HG03460 (cell line): ENCODE measurements around the gene GXYLT1.
A peak's percentile ranks its signal among the peaks of the same experiment; 100 is the strongest.
"Not testable (repeated sequence)": the region's sequence is repeated elsewhere in the genome, so short reads cannot be mapped to it uniquely, and the experiment has no call there.

Experiments
- ATAC-seq: cut with Tn5 transposase; IDR thresholded peaks from one replicate; pipeline ENCODE4 v1.9.1; 2021; ENCODE audit not compliant: unreplicated experiment

GXYLT1 gene

DNA sequence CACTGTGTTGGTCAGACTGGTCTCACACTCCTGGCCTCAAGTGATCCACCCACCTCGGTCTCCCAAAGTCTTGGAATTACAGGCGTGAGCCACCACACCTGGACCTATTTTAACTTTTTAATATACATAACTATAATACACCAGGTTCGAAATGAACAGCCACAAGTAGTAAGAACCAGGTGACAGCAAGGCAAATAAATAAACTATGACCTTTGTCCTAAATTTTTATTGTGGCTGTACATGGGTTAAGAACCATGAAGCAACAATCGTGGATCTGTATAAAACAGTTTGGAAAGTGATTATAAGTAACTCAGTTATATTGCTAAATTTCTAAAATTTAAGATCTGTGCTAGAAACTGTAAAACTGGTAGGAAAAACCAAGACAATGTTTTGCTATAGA lies 41.5 kb downstream of the GXYLT1 start:
- no peak for ATAC-seq

DNA sequence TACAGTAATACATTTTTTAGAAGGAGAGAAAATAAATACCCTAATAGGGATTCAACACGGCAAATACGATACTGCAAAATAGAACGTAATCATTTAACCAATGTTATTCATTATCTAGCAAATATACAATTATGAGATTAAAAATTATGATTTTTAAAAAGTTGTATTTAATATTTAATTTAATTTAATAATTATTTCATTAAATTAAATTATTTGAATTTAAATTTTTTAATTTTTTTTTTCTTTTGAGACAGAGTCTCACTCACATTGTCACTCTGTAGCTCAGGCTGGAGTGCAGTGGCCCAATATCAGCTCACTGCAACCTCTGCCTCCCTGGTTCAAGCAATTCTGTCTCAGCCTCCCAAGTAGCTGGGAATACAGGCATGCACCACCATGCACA lies 42.0 kb downstream of the GXYLT1 start:
- ATAC-seq = no peak

DNA sequence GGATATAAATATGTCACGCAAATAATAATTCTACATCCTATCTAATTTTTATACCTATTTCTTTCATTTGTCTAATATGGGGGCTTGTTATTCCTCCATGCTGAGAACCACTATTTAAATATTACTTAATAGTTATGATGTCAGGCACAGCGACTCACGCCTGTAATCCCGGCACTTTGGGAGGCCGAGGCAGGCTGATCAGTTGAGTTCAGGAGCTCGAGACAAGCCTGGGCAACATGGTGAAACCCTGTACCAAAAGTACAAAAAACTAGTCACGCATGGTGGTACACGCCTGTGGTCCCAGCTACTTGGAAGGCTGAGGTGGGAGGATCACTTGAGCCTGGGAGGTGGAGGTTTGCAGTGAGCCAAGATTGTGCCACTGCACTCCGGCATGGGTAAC lies 45.2 kb downstream of the GXYLT1 start:
- no peak for ATAC-seq

DNA sequence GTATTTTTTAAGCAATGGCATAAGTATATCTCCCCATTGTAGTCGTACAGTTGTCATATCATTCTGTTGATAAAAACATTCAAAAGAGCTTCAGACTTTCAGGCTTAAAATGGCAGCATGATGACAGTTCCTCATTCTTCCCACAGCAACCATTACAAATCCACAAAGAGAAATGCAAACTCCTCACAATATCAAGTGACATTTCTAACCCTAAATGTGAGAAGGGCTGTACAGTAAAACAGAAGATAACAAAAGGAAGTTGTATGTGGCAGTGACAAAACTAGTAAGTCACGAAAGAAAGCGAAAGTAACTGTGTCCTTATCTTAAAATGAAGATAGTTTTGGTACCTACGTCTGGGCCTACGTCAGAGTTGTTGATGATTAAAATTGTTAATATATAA lies 46.7 kb downstream of the GXYLT1 start:
- peak; percentile 92 for ATAC-seq

DNA sequence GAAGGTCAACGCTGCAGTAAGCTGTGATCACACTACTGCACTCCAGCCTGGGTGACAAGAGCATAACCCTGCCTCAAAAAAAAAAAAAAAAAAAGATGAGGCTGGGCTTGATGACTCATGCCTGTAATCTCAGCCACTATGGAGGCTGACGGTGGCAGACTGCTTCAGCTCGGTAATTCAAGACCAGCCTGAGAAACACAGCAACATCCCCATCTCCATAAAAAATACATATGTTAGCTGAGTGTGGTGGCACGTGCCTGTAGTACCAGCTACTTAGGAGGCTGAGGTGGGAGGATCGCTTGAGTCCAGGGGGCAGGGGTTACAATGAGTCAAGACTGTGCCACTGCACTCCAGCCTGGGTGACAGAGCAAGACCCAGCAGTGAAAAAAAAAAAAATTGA lies 50.4 kb downstream of the GXYLT1 start:
- ATAC-seq = no peak

DNA sequence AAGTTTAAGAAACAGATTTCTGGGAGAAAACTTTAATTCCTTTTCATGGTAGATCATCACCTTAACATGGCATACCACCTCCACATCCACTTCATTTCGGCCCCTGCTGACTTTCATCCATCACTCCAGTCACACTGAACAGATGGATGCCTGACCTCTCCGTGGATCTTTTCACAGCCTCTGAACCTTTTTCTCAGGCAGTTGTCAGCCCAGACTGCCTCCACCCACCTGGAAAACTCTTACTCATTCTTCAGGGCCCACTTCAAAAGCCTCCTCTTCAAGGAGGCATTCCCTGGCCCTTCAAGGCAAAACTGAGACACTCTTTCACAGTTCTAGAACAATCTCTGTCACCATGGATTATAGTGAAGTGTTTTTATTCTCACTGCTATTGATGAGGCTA lies 52.9 kb downstream of the GXYLT1 start:
- ATAC-seq = no peak

DNA sequence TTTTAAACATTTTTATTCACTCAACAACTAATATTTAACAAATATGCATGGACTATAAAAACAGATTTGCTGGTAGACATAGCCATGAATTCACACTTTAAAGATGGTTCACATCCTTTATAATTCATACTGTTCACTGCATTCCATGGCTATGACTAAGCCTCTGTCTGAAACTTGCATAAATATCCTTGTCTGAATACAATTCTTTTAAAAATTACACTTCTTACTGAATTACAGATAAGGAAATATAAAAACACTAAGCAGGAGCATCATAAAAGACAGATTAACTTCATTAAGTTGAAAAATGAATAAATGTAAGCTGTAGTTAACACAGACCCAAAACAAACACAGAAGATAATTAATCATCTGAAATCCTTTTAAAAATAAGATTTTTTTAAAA lies 53.8 kb downstream of the GXYLT1 start:
- ATAC-seq = no peak

DNA sequence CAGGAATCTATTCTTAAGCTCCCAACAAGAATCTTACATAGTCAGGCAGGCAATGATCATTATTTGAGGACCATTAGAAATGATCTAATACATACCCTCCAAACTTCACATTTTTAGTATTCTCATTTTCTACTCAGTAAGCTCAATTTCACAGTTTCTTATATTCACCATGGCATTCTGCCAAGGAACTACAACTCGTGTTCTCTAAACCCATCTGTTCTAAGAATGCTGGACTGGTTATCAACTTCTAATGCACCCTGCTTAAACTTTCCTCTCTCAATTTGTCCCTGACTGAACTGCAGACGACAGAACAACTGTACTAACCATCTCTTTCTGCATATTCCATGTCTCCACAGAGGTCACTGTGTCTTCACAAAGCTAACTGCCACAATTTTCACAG lies 58.6 kb downstream of the GXYLT1 start:
- ATAC-seq = no peak

DNA sequence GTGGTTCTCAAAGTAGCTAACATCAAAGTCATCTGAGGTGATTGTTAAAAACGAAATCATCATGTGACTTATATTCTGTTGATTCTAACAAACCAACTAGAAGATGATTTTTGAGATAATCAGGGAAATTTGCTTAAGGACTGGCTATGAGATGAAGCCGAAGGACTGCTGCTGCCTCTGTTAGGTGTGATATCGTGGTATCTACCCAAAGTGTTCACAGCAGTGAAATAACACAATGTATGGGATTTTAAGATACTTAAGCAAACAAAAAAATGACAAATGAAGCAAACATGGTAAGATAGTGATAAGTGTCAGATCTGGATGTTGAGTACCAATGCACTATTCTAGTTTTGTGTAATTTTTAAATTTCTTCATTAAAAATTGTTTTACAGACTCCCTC lies 59.1 kb downstream of the GXYLT1 start:
- ATAC-seq = no peak

DNA sequence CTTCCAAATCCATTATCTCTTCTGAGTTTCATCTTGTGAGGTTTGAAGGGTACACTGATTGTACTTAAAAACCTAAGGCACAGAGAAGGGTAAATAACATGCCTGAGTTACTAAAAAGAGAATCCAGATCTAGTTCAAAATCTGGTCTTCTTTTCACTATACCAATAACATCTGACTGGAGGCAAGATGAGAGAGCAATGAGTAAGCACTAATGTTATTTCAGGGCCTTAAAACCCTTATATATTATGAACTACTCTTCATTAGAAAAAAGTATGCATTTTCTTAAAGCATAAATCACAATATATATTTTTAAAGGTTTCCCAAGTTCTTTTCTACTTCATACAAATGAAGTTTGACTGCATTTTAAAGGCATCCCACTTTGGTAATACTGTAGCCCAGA lies 60.2 kb downstream of the GXYLT1 start:
- no peak for ATAC-seq

DNA sequence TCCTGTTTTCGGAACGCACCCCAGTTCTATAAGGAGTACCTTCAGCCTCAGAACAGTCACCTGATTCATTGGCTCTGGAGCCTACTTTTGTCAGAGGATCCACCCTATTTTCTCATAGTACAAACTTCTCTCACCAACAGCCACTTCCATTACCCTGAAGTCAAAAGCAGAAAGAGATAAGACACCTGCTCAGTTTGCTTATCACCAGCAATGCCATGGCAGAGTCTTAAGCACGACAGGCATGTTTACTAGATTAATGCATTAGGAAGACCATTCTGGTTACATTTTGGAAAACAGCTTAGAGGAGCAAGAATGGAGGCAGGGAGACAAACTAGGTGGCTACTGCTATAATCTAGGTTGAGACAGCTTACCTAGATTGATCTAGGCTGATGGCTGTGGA lies 67.7 kb downstream of the GXYLT1 start:
- ATAC-seq = no peak

DNA sequence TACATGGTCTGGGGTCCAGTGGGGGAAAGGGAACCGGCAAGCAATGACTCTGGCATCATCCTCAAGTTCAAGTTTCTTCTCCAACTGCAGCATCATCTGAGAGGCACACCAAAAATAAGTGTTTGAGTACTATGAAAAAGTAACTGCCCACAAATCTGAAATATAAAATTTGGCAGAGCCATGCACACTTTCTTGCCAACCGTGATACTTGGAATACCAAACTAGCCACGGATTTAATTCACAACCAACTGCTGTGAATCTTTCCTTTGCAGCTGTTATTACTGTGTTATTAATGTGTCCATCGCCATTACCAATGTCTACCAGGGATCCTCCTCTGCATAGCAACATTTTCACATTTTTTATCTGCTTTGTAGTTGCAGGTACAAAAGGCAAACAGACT lies 74.6 kb downstream of the GXYLT1 start:
- ATAC-seq = no peak

DNA sequence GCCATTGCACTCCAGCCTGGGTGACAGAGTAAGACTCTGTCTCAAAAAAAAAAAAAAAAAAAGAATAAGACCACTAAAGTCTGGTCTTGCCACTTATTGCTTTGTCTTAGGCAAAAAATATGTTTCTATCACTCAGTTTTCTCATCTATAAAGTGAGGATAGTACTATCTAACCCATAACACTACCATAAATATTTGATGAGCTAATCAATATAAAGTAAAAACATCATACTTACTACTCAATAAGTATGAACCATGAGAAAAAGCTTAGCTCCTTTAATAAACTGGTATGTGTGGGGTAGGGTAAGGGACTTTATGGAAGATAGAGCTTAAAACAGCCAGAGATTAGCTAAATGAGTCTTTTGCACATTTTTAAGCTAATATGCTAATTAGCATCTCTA lies 85.5 kb downstream of the GXYLT1 start:
- ATAC-seq = no peak

DNA sequence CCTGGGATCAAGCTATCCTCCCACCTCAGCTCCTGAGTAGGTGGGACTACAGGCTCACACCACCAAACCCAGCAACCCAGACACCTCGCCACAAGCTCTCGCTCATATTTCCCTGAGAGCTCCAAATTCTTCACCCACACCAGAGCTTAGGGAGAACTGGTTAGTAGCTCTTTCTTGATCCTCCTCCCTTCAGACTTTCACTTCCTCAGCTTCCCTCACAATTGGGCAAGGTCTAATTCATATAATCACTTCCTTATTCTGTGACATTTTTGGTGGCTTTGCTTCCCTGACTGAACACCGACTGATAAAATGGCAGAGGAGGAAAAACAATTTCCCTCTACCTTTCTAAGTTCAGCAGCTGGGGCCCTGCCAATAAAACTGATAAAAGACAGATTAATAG lies 88.5 kb downstream of the GXYLT1 start:
- ATAC-seq = peak; percentile 89

DNA sequence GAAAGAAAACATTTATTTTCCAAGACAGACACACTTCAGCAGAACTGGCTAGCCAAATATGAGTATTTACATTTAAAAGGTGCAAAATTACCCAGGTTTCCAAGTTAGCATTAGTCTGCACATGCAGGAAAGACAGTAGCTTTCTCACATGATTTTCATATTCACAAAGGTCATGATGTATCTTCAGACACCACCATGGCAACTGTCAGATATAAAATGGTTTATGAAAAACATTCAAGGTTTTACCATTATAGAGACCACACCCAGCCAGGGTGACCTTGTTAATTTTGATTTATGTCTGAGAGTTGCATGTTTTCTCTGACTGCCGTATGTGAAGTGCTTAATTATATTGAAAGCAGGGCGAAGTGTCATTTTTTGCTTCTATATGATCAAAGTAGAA lies 91.2 kb downstream of the GXYLT1 start:
- no peak for ATAC-seq

DNA sequence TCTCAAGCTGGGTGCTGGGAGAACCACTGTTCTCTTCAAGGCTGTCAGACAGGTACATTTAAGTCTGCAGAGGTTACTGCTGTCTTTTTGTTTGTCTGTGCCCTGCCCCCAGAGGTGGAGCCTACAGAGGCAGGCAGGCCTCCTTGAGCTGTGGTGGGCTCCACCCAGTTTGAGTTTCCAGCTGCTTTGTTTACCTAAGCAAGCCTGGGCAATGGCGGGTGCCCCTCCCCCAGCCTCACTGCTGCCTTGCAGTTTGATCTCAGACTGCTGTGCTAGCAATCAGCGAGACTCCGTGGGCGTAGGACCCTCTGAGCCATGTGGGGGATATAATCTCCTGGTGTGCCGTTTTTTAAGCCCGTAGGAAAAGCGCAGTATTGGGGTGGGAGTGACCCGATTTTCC lies 95.7 kb downstream of the GXYLT1 start:
- not testable (repeated sequence) for ATAC-seq

DNA sequence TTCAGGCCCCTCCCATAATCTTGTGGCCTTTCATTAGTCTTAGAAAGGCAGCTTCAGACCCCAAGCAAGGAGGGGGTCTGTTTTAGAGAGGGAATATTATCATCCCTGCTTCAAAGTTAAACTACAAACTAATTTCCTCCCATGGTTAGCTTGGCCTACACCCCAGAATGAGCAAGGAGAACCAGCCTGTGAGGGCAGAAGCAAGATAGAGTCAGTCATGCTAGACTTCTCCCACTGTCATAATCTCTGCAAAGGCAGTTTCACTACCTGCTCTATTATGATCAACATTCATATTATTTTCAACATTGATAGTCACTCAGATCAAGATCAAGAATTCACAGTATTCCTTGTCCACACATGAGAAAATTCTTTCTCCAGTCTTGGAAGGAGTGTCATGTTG lies 105.1 kb downstream of the GXYLT1 start:
- no peak for ATAC-seq

DNA sequence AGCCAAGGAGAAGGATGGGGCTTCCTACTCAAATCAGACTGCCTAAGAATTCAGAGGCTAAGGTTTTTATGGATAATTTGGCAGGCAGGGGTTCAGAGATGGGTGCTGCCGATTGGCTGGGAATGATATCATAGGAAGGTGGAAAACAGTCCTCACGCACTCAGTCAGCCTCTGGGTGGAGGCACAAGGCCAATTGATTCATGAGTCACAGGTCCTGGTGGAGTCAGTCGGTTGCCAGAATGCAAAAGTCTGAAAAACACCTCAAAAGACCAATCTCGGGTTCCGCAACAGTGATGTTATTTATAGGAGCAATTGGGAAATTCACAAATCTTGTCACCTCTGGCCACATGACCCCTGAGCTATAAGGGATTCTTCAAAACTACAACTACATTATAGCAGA lies 105.5 kb downstream of the GXYLT1 start:
- ATAC-seq = no peak

DNA sequence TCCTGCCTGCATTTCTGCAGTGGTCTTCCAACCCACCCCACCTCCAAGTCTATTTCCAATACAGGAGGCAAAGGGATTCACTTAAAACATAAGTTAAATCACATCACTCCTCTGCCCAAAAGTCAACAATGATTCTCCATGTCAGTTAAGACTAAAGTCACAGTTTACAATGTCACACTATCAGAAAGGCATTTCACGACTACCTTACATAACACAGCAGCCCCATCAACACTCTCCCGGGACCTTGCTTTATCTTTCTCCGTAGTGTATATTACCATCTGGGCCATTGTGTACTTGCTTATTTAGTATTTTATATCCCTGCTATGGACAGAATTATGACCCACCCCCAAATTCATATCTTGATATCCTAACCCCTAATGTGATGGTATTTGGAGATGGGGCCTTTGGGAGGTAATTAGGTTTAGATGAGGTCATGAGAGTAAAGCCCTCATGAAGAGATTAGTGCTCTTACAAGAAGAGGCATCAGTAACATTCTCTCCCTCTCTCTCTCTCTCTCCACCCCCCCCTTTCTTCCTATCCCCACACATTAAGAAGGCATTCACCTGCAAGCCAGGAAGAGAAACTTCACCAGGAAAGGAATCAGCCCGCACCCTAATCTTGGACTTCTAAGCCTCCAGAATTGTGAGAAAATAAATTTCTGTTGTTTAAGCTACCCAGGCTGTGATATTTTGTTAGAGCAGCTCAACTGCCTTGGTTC lies 112.7 kb downstream of the GXYLT1 start:
- no peak for ATAC-seq
